ENCODE data around the gene ST3GAL2. TPM values are rescaled to one million over a fixed set of nuclear protein-coding genes. Genes with fewer than 3 reads are reported as not detected.

ST3GAL2 gene
- total RNA-seq, 1 experiment from 2014 or later, result 45.9 TPM

- no peak overlapping the region for H3K9ac ChIP-seq (ENCODE audit: extremely low read depth, insufficient read length, low read length)
- H3K36me3 Mint-ChIP-seq (ENCODE audit: insufficient read depth in 1 of 3, low read depth in 3 of 3), result peaks cover 24 to 76% (median 54%) of the 10 kb centered on the region in 3 experiments; a peak in 6 of 7 replicates
- H3K14ac ChIP-seq (ENCODE audit: insufficient read depth, low read length), result no peak overlapping the region
- H3K9me3 ChIP-seq (ENCODE audit: control insufficient read depth, low read depth, low read length), result no peaks in the 10 kb centered on the region
- H2BK12ac ChIP-seq (ENCODE audit: insufficient read length, low read depth, low read length), result no peak overlapping the region
- no peak overlapping the region for H3K4me2 ChIP-seq (ENCODE audit: insufficient read depth, insufficient read length, low read length)
- no peak overlapping the region for H2BK20ac ChIP-seq (ENCODE audit: low read depth, low read length, poor library complexity, severe bottlenecking)
- no peak overlapping the region for H2BK120ac ChIP-seq (ENCODE audit: low read depth, low read length, poor library complexity, severe bottlenecking)
- H3K4ac ChIP-seq (ENCODE audit: low read depth, low read length), result no peak overlapping the region
- no peak overlapping the region for H2AFZ ChIP-seq (ENCODE audit: low read length)
- H4K91ac ChIP-seq (ENCODE audit: insufficient read length, low read depth, low read length), result no peak overlapping the region
- no peaks in the 10 kb centered on the region for H3K27me3 ChIP-seq (ENCODE audit: insufficient read depth, low read length)
- no peak overlapping the region for H3K23ac ChIP-seq (ENCODE audit: insufficient read length, low read depth, low read length)
- H3K18ac ChIP-seq (ENCODE audit: insufficient read length, low read depth, low read length), result no peak overlapping the region
- H3K4me3 Mint-ChIP-seq, result no peak overlapping the region
- H4K5ac ChIP-seq (ENCODE audit: insufficient read length, low read depth, low read length), result no peak overlapping the region
- H3K56ac ChIP-seq (ENCODE audit: insufficient read length, low read depth, low read length), result no peak overlapping the region
- H3K9me3 Mint-ChIP-seq, result no peaks in the 10 kb centered on the region
- no peak overlapping the region; a peak in 1 of 7 replicates for H3K27ac Mint-ChIP-seq
- H3K27me3 Mint-ChIP-seq (ENCODE audit: low read depth), result no peaks in the 10 kb centered on the region
- DNase-seq, result no peak
- peaks cover under 1% of the 10 kb centered on the region for H4K20me1 ChIP-seq (ENCODE audit: control insufficient read depth, insufficient read depth, insufficient read length)
- TF ChIP-seq, protein P1, sequence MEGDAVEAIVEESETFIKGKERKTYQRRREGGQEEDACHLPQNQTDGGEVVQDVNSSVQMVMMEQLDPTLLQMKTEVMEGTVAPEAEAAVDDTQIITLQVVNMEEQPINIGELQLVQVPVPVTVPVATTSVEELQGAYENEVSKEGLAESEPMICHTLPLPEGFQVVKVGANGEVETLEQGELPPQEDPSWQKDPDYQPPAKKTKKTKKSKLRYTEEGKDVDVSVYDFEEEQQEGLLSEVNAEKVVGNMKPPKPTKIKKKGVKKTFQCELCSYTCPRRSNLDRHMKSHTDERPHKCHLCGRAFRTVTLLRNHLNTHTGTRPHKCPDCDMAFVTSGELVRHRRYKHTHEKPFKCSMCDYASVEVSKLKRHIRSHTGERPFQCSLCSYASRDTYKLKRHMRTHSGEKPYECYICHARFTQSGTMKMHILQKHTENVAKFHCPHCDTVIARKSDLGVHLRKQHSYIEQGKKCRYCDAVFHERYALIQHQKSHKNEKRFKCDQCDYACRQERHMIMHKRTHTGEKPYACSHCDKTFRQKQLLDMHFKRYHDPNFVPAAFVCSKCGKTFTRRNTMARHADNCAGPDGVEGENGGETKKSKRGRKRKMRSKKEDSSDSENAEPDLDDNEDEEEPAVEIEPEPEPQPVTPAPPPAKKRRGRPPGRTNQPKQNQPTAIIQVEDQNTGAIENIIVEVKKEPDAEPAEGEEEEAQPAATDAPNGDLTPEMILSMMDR (conservative IDR thresholded peaks at IDR 0.05), result no peak
- no peak overlapping the region for H2BK15ac ChIP-seq (ENCODE audit: low read depth, low read length)
- no peaks in the 10 kb centered on the region for H3K23me2 ChIP-seq (ENCODE audit: insufficient read length, low read depth, low read length, poor library complexity, severe bottlenecking)
- peaks cover 3% of the 10 kb centered on the region for H3K79me1 ChIP-seq (ENCODE audit: insufficient read depth, low read depth, low read length, poor library complexity, severe bottlenecking)
- no peak overlapping the region for H2AK5ac ChIP-seq (ENCODE audit: insufficient read length, low read length)
- H4K8ac ChIP-seq (replicated peaks; ENCODE audit: insufficient read length, low read depth, low read length), result no peak overlapping the region
- no peak overlapping the region for H2BK5ac ChIP-seq (ENCODE audit: insufficient read length, low read length)
- H3K4me1 ChIP-seq (ENCODE audit: insufficient read depth, low read length), result no peaks in the 10 kb centered on the region
- no peak overlapping the region for H3K27ac ChIP-seq (ENCODE audit: insufficient read length, low read depth, low read length)
- no peaks in the 10 kb centered on the region for H3K79me2 ChIP-seq (ENCODE audit: insufficient read depth, low read length)
- no peak overlapping the region for H3T11ph ChIP-seq (ENCODE audit: low read length)
- H3K4me1 Mint-ChIP-seq, result no peaks in the 10 kb centered on the region
- no CpG with 5 or more reads among the region's 7 CpGs for WGBS (ENCODE audit: extremely low coverage, insufficient read length, low lambda C conversion rate)
Measured at GRCh38 chr16:70359552-70359951, 79.3 kb downstream of the ST3GAL2 start.
